ENCODE results near the gene PAQR4.

- TF ChIP-seq SUPT20H (IDR thresholded peaks at IDR 0.05; ENCODE audit: borderline replicate concordance, control insufficient read depth, low read depth, low read length), result no peak
- no peak for TF ChIP-seq TARDBP (IDR thresholded peaks at IDR 0.05; ENCODE audit: borderline replicate concordance)
- TF ChIP-seq SP1 (IDR thresholded peaks at IDR 0.05; ENCODE audit: low read depth, low read length), result no peak
- no peak for TF ChIP-seq JUND (IDR thresholded peaks at IDR 0.05; ENCODE audit: low read depth, low read length)
- no peak for TF ChIP-seq CEBPB (IDR thresholded peaks at IDR 0.05; ENCODE audit: borderline replicate concordance in 1 of 2, low read depth in 2 of 2, low read length in 2 of 2)
- no peak for TF ChIP-seq ESRRA (IDR thresholded peaks at IDR 0.05; ENCODE audit: low read length)
- no peak for TF ChIP-seq E4F1 (IDR thresholded peaks at IDR 0.05; ENCODE audit: borderline replicate concordance, partially characterized antibody)
- no peak for TF ChIP-seq SPI1 (IDR thresholded peaks at IDR 0.05; ENCODE audit: borderline replicate concordance, insufficient read depth, low read depth, low read length)
- no peak for TF ChIP-seq POLR2AphosphoS5 (IDR thresholded peaks at IDR 0.05; ENCODE audit: low read length)
- TF ChIP-seq CTCF (IDR thresholded peaks at IDR 0.05 in 2 of 3, conservative IDR thresholded peaks at IDR 0.05 in 1 of 3; ENCODE audit: control insufficient read depth in 2 of 3, extremely low read depth in 1 of 3, insufficient read depth in 1 of 3, low read depth in 3 of 3, low read length in 3 of 3), result no peak
- TF ChIP-seq ELK1 (IDR thresholded peaks at IDR 0.05; ENCODE audit: low read depth, low read length), result no peak
- TF ChIP-seq TAF1 (IDR thresholded peaks at IDR 0.05; ENCODE audit: borderline replicate concordance, low read depth, low read length), result no peak
- TF ChIP-seq RAD21 (IDR thresholded peaks at IDR 0.05; ENCODE audit: insufficient read depth, low read depth, low read length), result no peak
- no peak for TF ChIP-seq EZH2 (IDR thresholded peaks at IDR 0.05; ENCODE audit: borderline replicate concordance, control insufficient read depth, low read depth, low read length)
These were observed 6.6 kb upstream of the PAQR4 start for GRCh38 chr16:2962334-2963073.
